Mesendoderm (in vitro differentiated cells): ENCODE data around the gene CMIP.

Experiments
- DNase-seq: peaks from one replicate; pipeline ENCODE4 v3.0.0; 2013
- H2AK5ac ChIP-seq: 2 replicates; pipeline ENCODE4 v1.6.1; 2013; ENCODE audit warnings: low read length, inconsistent platforms
- H2BK120ac ChIP-seq: 2 replicates; pipeline ENCODE4 v1.6.1; 2013; ENCODE audit warnings: low read depth, mild to moderate bottlenecking, low read length, moderate library complexity, mixed read lengths
- H2BK15ac ChIP-seq: replicated peaks from 2 replicates; pipeline ENCODE4 v1.6.1; 2013; ENCODE audit warnings: low read depth, mild to moderate bottlenecking, moderate library complexity
- H2BK5ac ChIP-seq: 2 replicates; pipeline ENCODE4 v1.6.1; 2013; ENCODE audit warnings: low read length, inconsistent platforms
- H3K18ac ChIP-seq: 2 replicates; pipeline ENCODE4 v1.6.1; 2013; ENCODE audit warnings: mild to moderate bottlenecking, low read length, mixed read lengths
- H3K23ac ChIP-seq: one replicate; pipeline ENCODE4 v1.6.1; 2013; ENCODE audit warnings: low read length
- H3K27ac ChIP-seq: 2 replicates; pipeline ENCODE4 v1.5.1; 2013; ENCODE audit warnings: low read depth, mild to moderate bottlenecking, inconsistent platforms, low read length, moderate library complexity
- H3K27me3 ChIP-seq: 2 replicates; pipeline ENCODE4 v1.6.1; 2013; ENCODE audit warnings: low read length, control low read depth, mild to moderate bottlenecking, inconsistent platforms; ENCODE audit not compliant: insufficient read depth, poor library complexity
- H3K36me3 ChIP-seq: 2 replicates; pipeline ENCODE4 v1.6.1; 2013; ENCODE audit warnings: low read length, inconsistent platforms; ENCODE audit not compliant: control insufficient read depth, insufficient read depth
- H3K4ac ChIP-seq: one replicate; pipeline ENCODE4 v1.6.1; 2013; ENCODE audit warnings: low read depth, mild to moderate bottlenecking, low read length, moderate library complexity
- H3K4me1 ChIP-seq: 2 replicates; pipeline ENCODE4 v1.6.1; 2013; ENCODE audit warnings: low read depth, low read length, inconsistent platforms; ENCODE audit not compliant: control insufficient read depth
- H3K4me2 ChIP-seq: 2 replicates; pipeline ENCODE4 v1.6.1; 2013; ENCODE audit warnings: low read length
- H3K4me3 ChIP-seq: 2 replicates; pipeline ENCODE4 v1.5.1; 2013; ENCODE audit warnings: mild to moderate bottlenecking, low read length
- H3K56ac ChIP-seq: one replicate; pipeline ENCODE4 v1.6.1; 2013; ENCODE audit warnings: low read length
- H3K79me1 ChIP-seq: 2 replicates; pipeline ENCODE4 v1.6.1; 2013; ENCODE audit warnings: low read length, inconsistent platforms
- H3K79me2 ChIP-seq: 2 replicates; pipeline ENCODE4 v1.6.1; 2013; ENCODE audit warnings: mild to moderate bottlenecking, low read length; ENCODE audit not compliant: control insufficient read depth, insufficient read depth
- H3K9ac ChIP-seq: 2 replicates; pipeline ENCODE4 v1.6.1; 2013; ENCODE audit warnings: low read length, inconsistent platforms
- H4K5ac ChIP-seq: one replicate; pipeline ENCODE4 v1.6.1; 2013; ENCODE audit warnings: low read length
- H4K8ac ChIP-seq: one replicate; pipeline ENCODE4 v1.6.1; 2013; ENCODE audit warnings: low read depth, mild to moderate bottlenecking, control low read depth, low read length, moderate library complexity
- WGBS: extraction: QIAGEN DNeasy Blood & Tissue Kit; methylation state at CpG from one replicate; pipeline ENCODE4 v1.1.7; 2013; ENCODE audit warnings: low lambda C conversion rate, missing lambda C conversion rate; ENCODE audit not compliant: insufficient coverage; ENCODE audit errors: extremely low coverage; 5-methylcytosine and 5-hydroxymethylcytosine counted together

CMIP gene

DNA sequence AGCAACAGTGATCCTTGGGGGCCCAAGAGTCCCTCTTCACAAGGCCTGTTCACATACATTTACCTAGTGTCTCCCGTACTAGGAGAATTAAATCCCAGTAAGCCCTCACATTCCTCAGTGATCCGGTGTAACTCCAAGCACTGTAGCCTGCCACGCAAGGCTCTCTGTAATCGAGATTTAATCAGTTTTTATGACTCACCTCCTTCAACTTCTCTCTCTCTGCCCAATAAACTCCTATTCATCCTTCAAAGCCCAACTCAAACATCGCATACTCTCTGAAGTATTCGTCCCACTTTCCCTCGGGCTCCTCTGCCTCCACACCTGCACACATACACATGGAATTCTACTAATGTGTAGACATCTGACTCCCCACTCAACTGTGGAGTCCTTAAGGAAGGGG lies 141.8 kb downstream of the CMIP start:
- Histone ChIP-seq H3K23ac (no peak overlapping the region), H3K36me3 (no peaks in the 10 kb centered on the region), H3K79me1 (peaks cover 40% of the 10 kb centered on the region), H3K4ac (no peak overlapping the region), H3K27ac (no peak overlapping the region), H2AK5ac (no peak overlapping the region), H2BK120ac (no peak overlapping the region), H2BK15ac (no peak overlapping the region), H3K79me2 (peaks cover 13% of the 10 kb centered on the region), H3K4me1 (peaks cover 6% of the 10 kb centered on the region), H3K18ac (no peak overlapping the region), H3K56ac (no peak overlapping the region), H3K9ac (no peak overlapping the region), H3K27me3 (no peaks in the 10 kb centered on the region), H3K4me2 (no peak overlapping the region), H4K5ac (no peak overlapping the region), H3K4me3 (no peak overlapping the region), H4K8ac (no peak overlapping the region), H2BK5ac (no peak overlapping the region)
- no CpG with 5 or more reads among the region's 7 CpGs for WGBS
- DNase-seq: peak; percentile 71

DNA sequence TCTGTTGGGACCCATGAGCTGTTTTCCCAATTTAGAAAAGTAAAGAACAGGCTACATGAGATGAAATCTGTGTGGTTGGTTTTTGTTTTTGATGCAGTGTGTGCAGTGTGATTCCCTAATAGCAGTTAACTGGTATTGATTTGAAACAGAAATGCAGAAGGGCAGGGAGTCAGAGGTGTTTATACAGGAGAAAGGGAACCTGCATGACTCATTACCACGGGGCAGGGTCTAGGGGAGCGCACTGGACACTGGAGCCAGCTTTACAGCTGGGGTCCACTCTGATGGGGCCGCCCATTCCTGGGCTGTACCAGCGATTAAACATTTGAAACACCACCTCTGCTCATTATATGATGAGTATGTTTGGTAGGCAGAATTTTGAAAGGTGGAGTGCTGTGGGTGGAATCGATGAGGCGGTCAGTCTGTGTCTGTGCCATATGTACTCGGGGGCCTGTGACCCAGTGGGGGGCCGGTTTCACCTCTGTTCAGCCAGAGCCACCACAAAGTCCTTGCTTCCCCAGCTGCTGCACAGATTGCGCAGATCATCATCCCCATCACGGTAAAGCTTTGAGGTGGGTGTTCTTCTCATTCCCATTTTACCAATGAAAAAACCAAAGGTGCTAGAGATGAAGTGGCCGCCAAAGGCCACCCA lies 142.5 kb downstream of the CMIP start:
- H3K9ac ChIP-seq: no peak overlapping the region
- no peak overlapping the region for H3K4me3 ChIP-seq
- no peak overlapping the region for H2BK5ac ChIP-seq
- no peak overlapping the region for H3K56ac ChIP-seq
- WGBS: no CpG with 5 or more reads among the region's 11 CpGs
- no peak overlapping the region for H2BK15ac ChIP-seq
- H3K4me1 ChIP-seq: peaks cover 6% of the 10 kb centered on the region
- H3K79me1 ChIP-seq: peaks cover 39% of the 10 kb centered on the region
- no peaks in the 10 kb centered on the region for H3K27me3 ChIP-seq
- peaks cover 13% of the 10 kb centered on the region for H3K79me2 ChIP-seq
- no peak overlapping the region for H3K4ac ChIP-seq
- no peak overlapping the region for H4K8ac ChIP-seq
- peak overlapping the region; percentile 53 for H3K27ac ChIP-seq
- H3K18ac ChIP-seq: no peak overlapping the region
- no peak overlapping the region for H2BK120ac ChIP-seq
- H4K5ac ChIP-seq: no peak overlapping the region
- H3K4me2 ChIP-seq: no peak overlapping the region
- no peak for DNase-seq
- H3K36me3 ChIP-seq: no peaks in the 10 kb centered on the region
- H3K23ac ChIP-seq: no peak overlapping the region
- H2AK5ac ChIP-seq: no peak overlapping the region

DNA sequence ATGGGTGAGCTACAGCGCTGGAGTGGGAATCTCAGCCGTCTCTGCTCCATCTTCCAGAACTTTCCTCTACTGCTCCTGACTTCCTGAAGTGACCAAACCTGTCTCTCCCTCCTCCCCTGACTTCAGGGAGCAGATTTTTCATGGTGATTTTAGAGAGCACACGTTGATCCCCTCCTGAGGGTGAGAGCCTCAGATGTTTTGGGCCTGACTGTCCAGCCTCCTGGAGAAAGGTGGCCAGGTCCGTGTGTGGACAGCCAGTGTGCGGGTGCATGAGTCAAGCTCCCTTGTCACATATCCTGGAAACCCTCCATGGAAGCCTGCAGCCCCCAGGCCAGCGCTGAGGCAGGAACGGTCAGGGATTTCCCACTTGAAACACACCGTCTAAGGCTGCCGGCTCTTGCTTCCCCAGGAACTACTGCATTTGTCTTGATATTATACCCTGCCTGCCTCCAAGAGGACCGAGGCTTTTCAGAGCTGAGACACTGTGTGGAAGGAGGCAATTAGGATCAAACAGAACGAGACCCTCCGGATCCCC lies 143.1 kb downstream of the CMIP start:
- Histone ChIP-seq H3K79me2 (peaks cover 13% of the 10 kb centered on the region), H3K56ac (peak overlapping the region; percentile 75), H4K5ac (no peak overlapping the region), H3K9ac (peak overlapping the region; percentile 22), H4K8ac (no peak overlapping the region), H3K27me3 (no peaks in the 10 kb centered on the region), H3K79me1 (peaks cover 42% of the 10 kb centered on the region), H3K4me1 (peaks cover 6% of the 10 kb centered on the region), H3K4me3 (no peak overlapping the region), H3K36me3 (no peaks in the 10 kb centered on the region), H3K23ac (peak overlapping the region; percentile 95), H2BK15ac (no peak overlapping the region), H2BK5ac (peak overlapping the region; percentile 52), H3K4ac (no peak overlapping the region), H3K27ac (peak overlapping the region; percentile 53), H3K18ac (no peak overlapping the region), H2BK120ac (peak overlapping the region; percentile 6), H2AK5ac (no peak overlapping the region), H3K4me2 (no peak overlapping the region)
- no CpG with 5 or more reads among the region's 12 CpGs for WGBS
- no peak for DNase-seq

DNA sequence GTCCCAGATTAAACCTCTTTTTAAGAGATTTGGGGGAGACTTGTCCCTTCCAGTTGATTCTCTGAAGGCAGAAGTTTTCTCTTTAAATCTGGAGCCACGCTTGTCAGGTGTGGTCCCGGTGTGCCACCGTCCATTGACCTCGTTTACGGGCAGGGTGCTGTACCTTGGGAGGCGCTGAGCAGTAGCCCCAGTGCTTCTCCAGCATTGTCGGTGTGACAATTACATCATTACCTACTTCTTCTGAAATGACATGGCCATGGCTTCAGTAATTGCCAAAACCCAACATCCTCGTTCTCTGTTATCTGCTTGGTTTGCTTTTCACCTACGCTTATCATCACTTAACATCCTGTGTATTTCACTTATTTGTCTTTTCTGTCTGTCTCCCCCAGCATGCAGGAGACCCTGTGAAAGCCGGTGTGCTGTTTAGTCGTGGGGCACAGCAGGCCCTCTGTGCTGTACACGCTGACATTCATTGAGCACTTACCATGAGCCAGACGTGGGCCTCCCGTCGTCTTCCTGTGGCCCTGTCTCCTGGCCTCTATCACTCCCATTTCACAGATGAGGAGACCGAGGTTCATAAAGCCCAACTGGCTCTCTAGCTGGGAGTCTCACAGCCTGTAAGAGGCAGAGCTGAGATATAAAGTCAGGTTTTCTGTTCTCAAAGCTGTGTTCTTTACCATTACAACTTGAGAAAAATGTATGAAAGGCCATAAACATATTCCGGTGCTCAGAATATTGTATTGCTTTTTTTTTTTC lies 143.9 kb downstream of the CMIP start:
- Histone ChIP-seq H3K36me3 (no peaks in the 10 kb centered on the region), H3K4me3 (no peak overlapping the region), H3K9ac (no peak overlapping the region), H3K4me1 (peaks cover 6% of the 10 kb centered on the region), H3K79me1 (peaks cover 41% of the 10 kb centered on the region), H2AK5ac (no peak overlapping the region), H2BK15ac (no peak overlapping the region), H3K4ac (no peak overlapping the region), H4K5ac (no peak overlapping the region), H2BK120ac (no peak overlapping the region), H3K56ac (peak overlapping the region; percentile 43), H3K27me3 (no peaks in the 10 kb centered on the region), H3K27ac (peak overlapping the region; percentile 53), H3K4me2 (no peak overlapping the region), H4K8ac (no peak overlapping the region), H3K18ac (no peak overlapping the region), H3K23ac (no peak overlapping the region), H2BK5ac (no peak overlapping the region), H3K79me2 (peaks cover 13% of the 10 kb centered on the region)
- DNase-seq: peak; percentile 89
- WGBS: no CpG with 5 or more reads among the region's 17 CpGs

DNA sequence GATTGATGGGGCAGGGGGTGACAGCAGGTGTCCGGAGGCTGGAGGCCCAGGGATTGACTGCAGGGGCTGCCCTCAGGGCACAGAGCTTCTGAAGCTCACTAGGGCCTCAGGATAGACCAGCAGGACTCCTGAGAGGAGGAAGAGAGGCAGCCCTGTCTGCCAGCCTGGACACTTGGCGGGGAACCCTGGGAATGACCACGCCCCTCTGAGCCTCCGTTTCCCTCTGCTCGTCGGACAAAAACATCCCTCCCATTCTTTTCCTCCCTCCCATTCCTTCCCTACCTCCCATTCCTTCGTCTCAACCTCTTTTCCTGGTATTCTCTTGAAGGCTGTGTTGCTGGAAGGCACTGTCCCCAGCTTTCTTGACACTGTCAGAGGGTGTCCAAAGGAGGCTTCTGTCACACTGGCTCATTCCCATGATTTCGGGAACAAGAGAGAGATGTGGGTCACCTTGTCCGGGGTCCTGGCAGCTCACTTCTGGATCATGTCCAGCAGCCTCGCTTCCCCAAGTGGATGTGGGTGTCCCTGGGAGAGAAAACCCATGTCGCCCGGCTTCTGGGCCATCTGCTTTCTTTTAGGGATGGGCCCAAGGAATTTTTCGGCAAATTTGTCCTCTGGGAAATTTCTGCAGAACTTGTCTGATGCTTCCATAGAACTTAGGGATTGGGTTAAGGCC lies 145.5 kb downstream of the CMIP start:
- Histone ChIP-seq H3K4me3 (no peak overlapping the region), H3K18ac (no peak overlapping the region), H3K27ac (no peak overlapping the region), H2BK120ac (no peak overlapping the region), H3K4me1 (peaks cover 6% of the 10 kb centered on the region), H2BK15ac (no peak overlapping the region), H2AK5ac (no peak overlapping the region), H3K4ac (no peak overlapping the region), H3K56ac (peak overlapping the region; percentile 10), H3K23ac (no peak overlapping the region), H4K8ac (no peak overlapping the region), H4K5ac (no peak overlapping the region), H2BK5ac (no peak overlapping the region), H3K79me2 (peaks cover 13% of the 10 kb centered on the region), H3K36me3 (no peaks in the 10 kb centered on the region), H3K4me2 (no peak overlapping the region), H3K79me1 (peaks cover 35% of the 10 kb centered on the region), H3K27me3 (no peaks in the 10 kb centered on the region), H3K9ac (no peak overlapping the region)
- DNase-seq: no peak
- 100% methylated on average over 2 of the region's 13 CpGs for WGBS
